Loucy (cell line): ENCODE measurements around the gene GBP6.

Source experiments
- H2AFZ ChIP-seq: fragments of 200-600 bp; sonication (generic); 2 replicates; pipeline ENCODE4 v1.6.0; 2016; ENCODE audit warnings: antibody characterized with exemption, mild to moderate bottlenecking, low read length, moderate library complexity
- H3F3A ChIP-seq: fragments of 200-600 bp; 2 replicates; pipeline ENCODE4 v1.6.0; 2016; ENCODE audit warnings: antibody characterized with exemption, low read depth, mild to moderate bottlenecking
- H3K27me3 ChIP-seq: fragments of 200-600 bp; sonication (generic); 2 replicates; pipeline ENCODE4 v1.6.1; 2014; ENCODE audit warnings: low read length, mild to moderate bottlenecking; ENCODE audit not compliant: insufficient read depth, poor library complexity, severe bottlenecking
- H3K36me3 ChIP-seq: fragments of 200-600 bp; sonication (generic); 2 replicates; pipeline ENCODE4 v1.6.1; 2016; ENCODE audit warnings: low read length; ENCODE audit not compliant: insufficient read depth
- H3K4me1 ChIP-seq: fragments of 200-600 bp; sonication (generic); 2 replicates; pipeline ENCODE4 v1.5.1; 2014; ENCODE audit warnings: low read length, mild to moderate bottlenecking; ENCODE audit not compliant: insufficient read depth, poor library complexity, severe bottlenecking
- H3K4me2 ChIP-seq: fragments of 200-600 bp; sonication (generic); 2 replicates; pipeline ENCODE4 v1.6.0; 2014; ENCODE audit warnings: antibody characterized with exemption, low read length, low read depth, mild to moderate bottlenecking; ENCODE audit not compliant: poor library complexity, severe bottlenecking
- H3K4me3 ChIP-seq: fragments of 200-600 bp; sonication (generic); 2 replicates; pipeline ENCODE4 v1.5.1; 2014; ENCODE audit warnings: low read length, mild to moderate bottlenecking, mixed read lengths; ENCODE audit not compliant: poor library complexity, severe bottlenecking
- H3K79me2 ChIP-seq: fragments of 200-600 bp; sonication (generic); 2 replicates; pipeline ENCODE4 v1.6.1; 2014; ENCODE audit warnings: low read length; ENCODE audit not compliant: insufficient read depth
- H3K9ac ChIP-seq: fragments of 200-600 bp; sonication (generic); 2 replicates; pipeline ENCODE4 v1.6.0; 2014; ENCODE audit warnings: mild to moderate bottlenecking, low read depth, low read length, moderate library complexity; ENCODE audit not compliant: poor library complexity, severe bottlenecking
- H3K9me2 ChIP-seq: fragments of 200-600 bp; sonication (generic); replicated peaks from 2 replicates; pipeline ENCODE4 v1.6.1; 2016; ENCODE audit warnings: low read depth, low read length, mixed read lengths
- H3K9me3 ChIP-seq: fragments of 200-600 bp; sonication (generic); 2 replicates; pipeline ENCODE4 v1.6.1; 2014; ENCODE audit warnings: mild to moderate bottlenecking, antibody characterized with exemption, low read length, low read depth; ENCODE audit not compliant: insufficient read depth
- H4K20me1 ChIP-seq: fragments of 200-600 bp; sonication (generic); 2 replicates; pipeline ENCODE4 v1.6.0; 2014; ENCODE audit warnings: antibody characterized with exemption, low read length, mild to moderate bottlenecking; ENCODE audit not compliant: insufficient read depth, poor library complexity, severe bottlenecking
- CTCF ChIP-seq: fragments of 200-600 bp; sonication (generic); conservative IDR thresholded peaks from 2 replicates; pipeline ENCODE4 v1.5.1; 2014; ENCODE audit warnings: mild to moderate bottlenecking, antibody characterized with exemption, low read length
- EZH2phosphoT487 ChIP-seq: fragments of 200-600 bp; IDR thresholded peaks from 2 replicates; pipeline ENCODE4 v1.6.1; 2018; ENCODE audit warnings: antibody characterized with exemption, mild to moderate bottlenecking, moderate library complexity, borderline replicate concordance

The GBP6 gene

DNA sequence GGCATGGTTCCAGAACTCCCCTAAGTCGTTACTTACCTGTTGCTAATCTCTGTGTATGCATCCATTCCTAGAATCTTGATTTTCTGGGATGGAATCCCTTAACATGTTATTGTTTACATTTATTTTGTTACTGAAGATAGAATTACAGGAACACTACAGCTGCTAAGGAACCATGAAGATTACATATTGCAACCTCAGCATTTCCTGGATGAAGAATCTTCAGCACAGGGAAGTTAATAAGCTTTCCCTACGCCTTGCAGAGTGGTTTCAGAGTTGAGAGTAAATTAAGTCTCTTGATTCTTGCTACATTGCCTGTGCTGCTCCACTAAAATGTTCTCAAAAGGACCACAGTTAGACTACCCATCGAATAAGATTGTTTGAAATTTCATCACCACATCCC is 31.4 kb upstream of the GBP6 start:
- no peak overlapping the region for H3K4me3 ChIP-seq
- no peak overlapping the region for H2AFZ ChIP-seq
- H3K4me1 ChIP-seq, result no peaks in the 10 kb centered on the region
- H3K79me2 ChIP-seq, result no peaks in the 10 kb centered on the region
- no peaks in the 10 kb centered on the region for H3K27me3 ChIP-seq
- no peak overlapping the region for H3K9ac ChIP-seq
- no peaks in the 10 kb centered on the region for H3K9me3 ChIP-seq
- TF ChIP-seq EZH2phosphoT487 (no peak), CTCF (no peak)
- H3K4me2 ChIP-seq, result no peak overlapping the region
- no peaks in the 10 kb centered on the region for H3K36me3 ChIP-seq
- H4K20me1 ChIP-seq, result no peaks in the 10 kb centered on the region
- H3K9me2 ChIP-seq, result no peaks in the 10 kb centered on the region
- H3F3A ChIP-seq, result no peaks in the 10 kb centered on the region

GRCh38 chr1:89335486-89335885 is 28.4 kb upstream of the GBP6 start:
- Histone ChIP-seq H3K4me1 (no peaks in the 10 kb centered on the region), H3K79me2 (no peaks in the 10 kb centered on the region), H3K4me3 (no peak overlapping the region), H3K9me3 (no peaks in the 10 kb centered on the region), H3K9me2 (no peaks in the 10 kb centered on the region), H3K9ac (no peak overlapping the region), H3F3A (no peaks in the 10 kb centered on the region), H4K20me1 (no peaks in the 10 kb centered on the region), H3K4me2 (no peak overlapping the region), H3K27me3 (no peaks in the 10 kb centered on the region), H2AFZ (no peak overlapping the region), H3K36me3 (no peaks in the 10 kb centered on the region)
- TF ChIP-seq EZH2phosphoT487 (no peak), CTCF (no peak)

DNA sequence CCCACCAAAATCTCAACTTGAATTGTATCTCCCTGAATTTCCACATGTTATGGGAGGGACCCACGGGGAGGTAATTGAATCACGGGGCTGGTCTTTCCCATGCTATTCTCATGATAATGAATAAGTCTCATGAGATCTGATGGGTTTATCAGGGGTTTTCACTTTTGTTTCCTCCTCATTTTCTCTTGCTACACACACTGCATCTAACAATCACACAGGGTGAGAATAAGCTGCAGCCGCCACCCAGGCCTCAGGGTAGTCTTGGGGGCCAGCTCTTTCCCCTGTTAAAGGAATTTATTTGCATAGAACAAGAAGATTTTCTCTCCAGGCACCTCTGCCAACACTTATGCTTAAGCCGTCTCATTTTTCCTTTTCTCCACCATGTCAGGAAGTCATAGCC is 26.0 kb upstream of the GBP6 start:
- H3K79me2 ChIP-seq, result no peaks in the 10 kb centered on the region
- no peaks in the 10 kb centered on the region for H3K36me3 ChIP-seq
- no peaks in the 10 kb centered on the region for H3K9me2 ChIP-seq
- no peak overlapping the region for H3K4me2 ChIP-seq
- no peaks in the 10 kb centered on the region for H3K4me1 ChIP-seq
- H3K27me3 ChIP-seq, result no peaks in the 10 kb centered on the region
- TF ChIP-seq CTCF, result no peak
- no peak for TF ChIP-seq EZH2phosphoT487
- no peak overlapping the region for H3K9ac ChIP-seq
- no peak overlapping the region for H2AFZ ChIP-seq
- H3K4me3 ChIP-seq, result no peak overlapping the region
- H4K20me1 ChIP-seq, result no peaks in the 10 kb centered on the region
- H3K9me3 ChIP-seq, result no peaks in the 10 kb centered on the region
- no peaks in the 10 kb centered on the region for H3F3A ChIP-seq
